Lower leg skin (tissue), 4 donors: ENCODE results near the gene LEMD3. TPM values are rescaled to one million over a fixed set of nuclear protein-coding genes. Genes with fewer than 3 reads are reported as not detected.

Experiments
- DNase-seq, 2 donors: peaks; one replicate each; pipeline ENCODE4 v3.0.0-alpha.2; 2019; ENCODE audit warnings: low spot score in 2 of 2
- H3K4me3 ChIP-seq: fragments of 200-600 bp; sonication (generic); 2 replicates; pipeline ENCODE4 v1.5.1; 2017; ENCODE audit warnings: mild to moderate bottlenecking, low read depth; ENCODE audit not compliant: poor library complexity, severe bottlenecking
- POLR2A ChIP-seq, 2 donors: fragments of 450-650 bp; IDR thresholded peaks; one replicate each; pipeline ENCODE4 v1.6.1; 2016 to 2017; ENCODE audit warnings: antibody characterized with exemption in 2 of 2, mild to moderate bottlenecking in 1 of 2, moderate library complexity in 1 of 2
- WGBS, 2 donors: methylation state at CpG; one replicate each; pipeline ENCODE4 v1.1.5; 2018; 5-methylcytosine and 5-hydroxymethylcytosine counted together
- intact Hi-C: fragments of 100-400 bp; cut with DNase I; formaldehyde crosslinking; loops from one replicate; pipeline ENCODE4 v1.15.0; 2023; ENCODE audit warnings: low total_unique reads
- total RNA-seq, 4 donors: library from RNA; depleted of rRNA; stranded (reverse); fragments of >200 nt; gene quantifications; one replicate each; pipeline ENCODE4 v1.1.0, GENCODE V29; 2016
- TF ChIP-seq, protein P1 (sequence below), 3 donors: fragments of 450-650 bp; IDR thresholded peaks; one replicate each; pipeline ENCODE4 v1.5.1; 2016; ENCODE audit warnings: antibody characterized with exemption in 3 of 3, mild to moderate bottlenecking in 3 of 3, moderate library complexity in 2 of 3

Gene LEMD3
- total RNA-seq, 4 donors from 2014 or later = 45.1 to 89.8 (median 53.7) TPM

DNA sequence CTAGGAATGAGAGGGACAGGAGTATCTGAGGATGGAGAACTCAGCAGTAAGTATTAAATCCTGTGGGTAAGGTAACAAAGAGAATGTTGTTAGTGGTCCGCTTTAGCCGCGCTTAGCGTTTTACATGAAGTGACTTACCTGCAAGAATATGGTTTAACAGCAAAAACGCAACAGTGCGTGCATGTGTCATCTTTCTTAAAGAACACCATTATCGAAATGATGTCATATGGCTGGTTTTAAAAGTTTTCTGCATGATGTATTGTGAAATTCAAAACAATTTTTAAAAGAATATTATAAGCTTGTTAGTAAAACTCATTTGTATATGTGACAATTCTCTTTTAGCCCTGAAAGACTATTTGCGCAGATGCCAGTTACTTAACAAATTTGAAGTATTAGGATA lies 1.7 kb downstream of the LEMD3 start:
- TF ChIP-seq POLR2A (IDR thresholded peaks at IDR 0.05) = no peak
- TF ChIP-seq, protein P1, sequence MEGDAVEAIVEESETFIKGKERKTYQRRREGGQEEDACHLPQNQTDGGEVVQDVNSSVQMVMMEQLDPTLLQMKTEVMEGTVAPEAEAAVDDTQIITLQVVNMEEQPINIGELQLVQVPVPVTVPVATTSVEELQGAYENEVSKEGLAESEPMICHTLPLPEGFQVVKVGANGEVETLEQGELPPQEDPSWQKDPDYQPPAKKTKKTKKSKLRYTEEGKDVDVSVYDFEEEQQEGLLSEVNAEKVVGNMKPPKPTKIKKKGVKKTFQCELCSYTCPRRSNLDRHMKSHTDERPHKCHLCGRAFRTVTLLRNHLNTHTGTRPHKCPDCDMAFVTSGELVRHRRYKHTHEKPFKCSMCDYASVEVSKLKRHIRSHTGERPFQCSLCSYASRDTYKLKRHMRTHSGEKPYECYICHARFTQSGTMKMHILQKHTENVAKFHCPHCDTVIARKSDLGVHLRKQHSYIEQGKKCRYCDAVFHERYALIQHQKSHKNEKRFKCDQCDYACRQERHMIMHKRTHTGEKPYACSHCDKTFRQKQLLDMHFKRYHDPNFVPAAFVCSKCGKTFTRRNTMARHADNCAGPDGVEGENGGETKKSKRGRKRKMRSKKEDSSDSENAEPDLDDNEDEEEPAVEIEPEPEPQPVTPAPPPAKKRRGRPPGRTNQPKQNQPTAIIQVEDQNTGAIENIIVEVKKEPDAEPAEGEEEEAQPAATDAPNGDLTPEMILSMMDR (IDR thresholded peaks at IDR 0.05) = no peak
- H3K4me3 ChIP-seq = peak overlapping the region; percentile 82
- 56 to 76% methylated on average over 8 of the region's 8 CpGs for WGBS, 2 donors
- no peak for DNase-seq
- intact Hi-C loops = no loop called here

DNA sequence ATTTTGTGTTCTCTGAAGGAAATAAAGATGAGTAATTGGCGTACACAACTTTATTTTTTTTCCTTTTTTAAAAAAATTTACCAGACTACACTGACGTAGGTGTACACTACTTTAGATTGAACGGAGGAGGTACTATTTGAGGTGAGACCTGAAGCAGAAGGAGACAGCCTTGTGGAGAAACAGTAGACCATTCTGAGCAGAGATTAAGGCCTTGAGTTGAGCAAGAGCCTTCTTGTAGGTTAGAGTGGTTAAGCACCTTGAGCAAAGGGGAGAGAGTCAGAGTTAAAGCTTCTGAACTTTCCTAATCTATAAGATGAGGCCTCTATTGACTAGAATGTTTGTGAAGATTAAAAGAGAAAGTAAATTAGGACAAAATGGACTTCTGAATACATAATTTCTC lies 2.5 kb downstream of the LEMD3 start:
- WGBS, 2 donors = 67 to 68% methylated on average over 3 of the region's 3 CpGs
- DNase-seq = no peak
- TF ChIP-seq, protein P1 (IDR thresholded peaks at IDR 0.05) = no peak
- no peak for TF ChIP-seq POLR2A (IDR thresholded peaks at IDR 0.05)
- no peak overlapping the region for H3K4me3 ChIP-seq
- intact Hi-C loops = no loop called here

DNA sequence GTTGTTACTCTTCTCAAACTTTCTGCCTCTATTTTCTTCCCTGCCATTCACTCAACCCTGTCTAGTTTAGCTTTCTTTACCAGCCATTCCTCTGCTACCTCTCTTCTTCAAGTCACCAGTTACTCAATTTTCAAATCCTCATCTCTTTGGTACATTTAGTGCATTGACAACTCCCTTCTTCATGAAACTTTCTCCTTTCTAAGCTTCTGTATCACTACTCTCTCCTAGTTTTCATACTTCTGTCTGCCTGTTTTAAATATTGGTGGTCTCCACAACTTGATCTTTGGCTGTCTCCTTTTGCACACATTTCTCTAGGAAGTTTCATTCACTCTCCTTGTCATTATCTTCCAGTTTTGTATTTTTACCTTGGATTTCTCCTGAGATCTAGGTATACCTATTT lies 6.0 kb downstream of the LEMD3 start:
- no peak for TF ChIP-seq POLR2A (IDR thresholded peaks at IDR 0.05)
- TF ChIP-seq, protein P1 (IDR thresholded peaks at IDR 0.05) = no peak

DNA sequence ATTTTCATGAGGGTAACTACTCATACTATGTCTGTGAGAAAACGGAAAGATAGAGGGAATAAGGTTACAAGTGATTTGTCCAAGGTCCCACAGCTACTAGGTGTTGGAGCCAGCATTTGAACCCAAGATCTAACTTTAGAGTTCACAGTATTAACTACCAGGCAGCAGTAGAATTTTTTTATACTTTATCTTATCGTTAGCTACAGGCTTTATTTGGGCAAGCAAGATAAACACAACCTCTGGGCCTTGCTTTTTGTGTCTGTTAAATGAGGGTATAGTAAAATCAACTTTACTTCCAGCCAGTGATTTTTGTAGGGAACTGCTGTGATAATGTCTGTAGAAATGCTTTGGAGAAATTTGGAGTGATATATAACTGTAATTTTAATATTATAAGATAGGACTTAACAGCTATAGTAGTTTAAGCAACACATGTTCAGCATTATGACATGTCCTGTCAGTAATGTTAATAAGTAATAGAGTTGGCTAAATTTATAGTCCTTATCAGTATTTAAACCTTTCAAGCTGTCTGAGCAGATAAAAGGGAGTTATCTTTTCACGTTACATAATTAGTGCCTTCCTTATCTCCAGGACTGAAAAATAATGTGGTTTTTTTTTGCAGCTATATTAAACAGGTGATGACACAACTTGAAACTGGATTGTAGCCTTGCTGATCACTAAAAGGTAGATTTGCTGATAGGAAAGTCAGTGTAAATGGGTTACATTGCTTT lies 12.8 kb downstream of the LEMD3 start:
- 76 to 78% methylated on average over 3 of the region's 3 CpGs for whole genome bisulfite sequencing, 2 donors
- intact Hi-C loops = no loop called here
- TF ChIP-seq POLR2A (IDR thresholded peaks at IDR 0.05) = no peak
- TF ChIP-seq, protein P1 (IDR thresholded peaks at IDR 0.05) = no peak

More for the DNA sequence above, 6.0 kb downstream of the LEMD3 start:
- intact Hi-C loops = no loop called here
- H3K4me3 ChIP-seq = no peak overlapping the region
- DNase-seq = no peak

DNA sequence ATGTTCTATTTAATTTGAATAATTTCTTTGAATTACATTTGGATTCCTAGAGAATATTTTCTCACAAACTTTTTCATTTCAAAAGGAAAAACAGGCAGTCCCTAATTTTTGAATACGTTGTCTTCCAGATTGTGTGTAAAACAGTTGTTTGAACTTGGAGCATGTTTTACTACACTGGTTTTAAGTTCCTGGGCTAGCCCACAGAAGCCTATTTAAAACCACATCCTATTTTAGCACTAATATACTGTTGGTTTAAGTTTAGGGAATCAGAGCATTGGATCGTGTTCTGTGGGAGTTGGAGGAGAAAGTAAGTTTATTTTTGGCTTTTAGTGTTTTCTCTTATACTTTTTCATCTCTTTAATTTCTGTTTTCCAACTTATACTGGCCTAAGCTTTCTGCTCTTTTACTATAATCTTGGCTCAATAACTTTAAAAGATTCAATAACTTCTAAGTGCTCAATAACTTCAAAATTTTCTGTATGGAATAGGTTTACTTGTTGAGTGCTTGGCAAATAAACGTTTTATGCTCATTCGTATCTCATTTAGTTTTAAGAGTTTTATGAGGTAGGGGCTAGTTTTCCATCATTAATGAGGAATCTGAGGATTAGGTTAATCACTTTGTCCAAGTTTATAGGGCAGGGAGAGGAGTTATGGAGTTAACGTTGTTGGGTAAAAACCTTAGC lies 14.9 kb downstream of the LEMD3 start:
- intact Hi-C loops = no loop called here

More for the DNA sequence above, 12.8 kb downstream of the LEMD3 start:
- H3K4me3 ChIP-seq = no peak overlapping the region
- DNase-seq = no peak

More for the DNA sequence above, 14.9 kb downstream of the LEMD3 start:
- H3K4me3 ChIP-seq = no peak overlapping the region
- no peak for TF ChIP-seq POLR2A (IDR thresholded peaks at IDR 0.05)
- TF ChIP-seq, protein P1 (IDR thresholded peaks at IDR 0.05) = no peak
- 84 to 89% methylated on average over 5 of the region's 5 CpGs for WGBS, 2 donors
- DNase-seq = no peak
